Measurements from ENCODE around the gene NOSIP.

The NOSIP gene

DNA sequence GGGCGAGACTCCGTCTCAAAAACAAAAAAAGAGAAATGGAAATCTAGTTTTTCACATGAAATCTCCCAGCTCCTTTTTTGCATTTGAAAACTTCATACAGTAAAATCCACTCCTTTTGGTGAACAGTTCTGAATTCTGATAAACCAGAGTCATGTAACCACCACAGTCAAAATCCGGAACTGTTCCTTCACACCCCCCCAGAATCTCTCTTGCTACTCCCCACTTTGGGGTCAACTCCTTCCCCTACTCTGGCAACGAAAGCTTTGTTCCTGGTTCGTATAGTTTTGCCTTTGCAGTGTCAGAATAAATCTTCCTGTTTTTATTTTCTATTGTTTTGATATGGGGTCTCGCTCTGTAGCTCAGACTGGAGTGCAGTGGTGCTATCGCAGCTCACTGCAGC lies 28.8 kb downstream of the NOSIP start:
- H3K36me3 Mint-ChIP-seq: peaks cover 22% of the 10 kb centered on the region
- no peak overlapping the region for H3K27ac Mint-ChIP-seq
- no peaks in the 10 kb centered on the region for H3K9me3 Mint-ChIP-seq
- H3K4me3 Mint-ChIP-seq: no peak overlapping the region
- ATAC-seq: no peak
- no peaks in the 10 kb centered on the region for H3K27me3 Mint-ChIP-seq
- peaks cover 32% of the 10 kb centered on the region for H3K4me1 Mint-ChIP-seq

DNA sequence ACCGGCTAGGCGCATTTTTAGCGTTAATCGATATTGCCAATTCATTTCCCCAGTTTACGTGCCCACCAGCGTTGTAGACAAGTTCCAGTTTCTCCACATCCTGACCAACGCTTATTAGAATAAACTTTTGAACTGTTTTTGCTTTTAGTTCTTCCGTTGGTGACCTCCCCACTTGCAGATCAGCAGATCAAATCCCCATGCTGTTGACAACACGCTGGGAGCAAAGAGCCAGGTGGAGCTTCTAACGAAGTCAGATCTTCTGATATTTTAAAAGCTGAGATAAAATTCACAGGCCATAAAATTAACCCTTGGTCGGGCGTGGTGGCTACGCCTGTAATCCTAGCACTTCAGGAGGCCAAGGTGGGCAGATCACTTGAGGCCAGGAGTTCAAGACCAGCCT lies 31.3 kb downstream of the NOSIP start:
- Mint-ChIP-seq H3K4me3 (no peak overlapping the region), H3K36me3 (no peaks in the 10 kb centered on the region), H3K4me1 (peaks cover 20% of the 10 kb centered on the region), H3K9me3 (no peaks in the 10 kb centered on the region), H3K27me3 (no peaks in the 10 kb centered on the region), H3K27ac (no peak overlapping the region)
- no peak for ATAC-seq

DNA sequence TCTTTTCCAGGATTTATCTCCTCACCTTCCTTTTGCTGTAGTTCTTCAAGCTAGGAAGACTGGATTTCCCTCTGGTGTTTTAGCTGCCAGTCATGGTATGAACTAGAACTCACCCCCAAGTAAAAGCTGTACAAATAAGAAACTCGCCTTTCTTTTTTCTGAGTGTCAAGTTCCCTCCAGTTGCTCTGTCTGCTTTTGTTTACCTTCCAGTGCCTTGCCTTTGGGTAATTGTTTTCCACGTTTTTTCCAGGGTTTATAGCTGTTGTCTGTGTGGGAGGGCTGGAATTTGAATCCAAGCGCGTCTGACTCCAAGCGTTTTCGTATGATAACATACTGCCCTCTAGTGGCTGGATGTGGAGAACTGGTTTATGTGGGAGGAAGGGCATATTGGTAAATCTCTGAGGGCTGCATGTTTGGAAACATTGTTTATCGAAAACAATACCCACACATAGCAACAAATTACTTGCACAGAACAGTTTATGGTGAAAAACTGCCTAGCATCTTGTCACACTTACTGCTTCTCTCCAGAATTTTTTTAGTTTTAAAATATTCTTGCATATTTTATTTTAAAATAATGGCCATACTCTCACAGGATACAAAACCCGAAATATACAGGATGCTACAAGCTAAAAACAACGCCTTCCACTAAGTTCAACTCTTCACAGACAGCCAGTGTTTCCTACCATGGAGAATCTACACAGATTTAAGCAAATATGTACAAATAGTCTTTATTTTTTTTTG lies 33.4 kb downstream of the NOSIP start:
- ATAC-seq: peak; percentile 70
- Mint-ChIP-seq H3K36me3 (no peaks in the 10 kb centered on the region), H3K4me3 (peak overlapping the region; percentile 71), H3K4me1 (peaks cover 6% of the 10 kb centered on the region), H3K27ac (peak overlapping the region; percentile 18), H3K27me3 (no peaks in the 10 kb centered on the region), H3K9me3 (no peaks in the 10 kb centered on the region)

DNA sequence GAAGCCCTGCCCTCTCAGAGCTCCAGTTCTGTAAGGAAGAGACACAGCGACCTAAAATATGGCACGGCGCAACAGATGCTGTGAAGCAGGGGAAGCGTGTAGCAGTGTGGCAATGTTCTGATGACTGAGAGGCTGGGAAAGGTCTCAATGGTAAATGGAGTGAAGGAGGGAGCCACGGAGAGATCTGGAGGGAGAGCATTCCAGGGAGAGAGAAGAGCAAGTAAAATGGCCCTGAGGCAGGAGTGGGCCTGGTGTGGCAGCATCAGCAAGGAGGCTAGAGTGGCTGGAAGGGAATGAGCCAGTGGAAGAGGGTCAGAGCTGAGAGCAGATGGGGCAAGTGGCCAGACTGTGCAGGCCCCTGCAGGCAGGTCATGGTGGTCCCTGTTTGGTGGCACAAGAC lies 36.2 kb downstream of the NOSIP start:
- H3K4me1 Mint-ChIP-seq: peaks cover 6% of the 10 kb centered on the region
- H3K4me3 Mint-ChIP-seq: no peak overlapping the region
- no peaks in the 10 kb centered on the region for H3K9me3 Mint-ChIP-seq
- no peaks in the 10 kb centered on the region for H3K36me3 Mint-ChIP-seq
- peak; percentile 39 for ATAC-seq
- H3K27ac Mint-ChIP-seq: peak overlapping the region; percentile 52
- H3K27me3 Mint-ChIP-seq: no peaks in the 10 kb centered on the region

DNA sequence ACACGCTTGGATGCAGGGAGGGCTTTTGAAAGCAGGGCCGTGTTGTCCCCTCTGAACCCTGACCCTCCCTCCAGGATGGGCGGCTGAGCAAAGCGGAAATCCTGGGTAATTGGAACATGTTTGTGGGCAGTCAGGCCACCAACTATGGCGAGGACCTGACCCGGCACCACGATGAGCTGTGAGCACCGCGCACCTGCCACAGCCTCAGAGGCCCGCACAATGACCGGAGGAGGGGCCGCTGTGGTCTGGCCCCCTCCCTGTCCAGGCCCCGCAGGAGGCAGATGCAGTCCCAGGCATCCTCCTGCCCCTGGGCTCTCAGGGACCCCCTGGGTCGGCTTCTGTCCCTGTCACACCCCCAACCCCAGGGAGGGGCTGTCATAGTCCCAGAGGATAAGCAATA lies 37.3 kb downstream of the NOSIP start:
- ATAC-seq: peak; percentile 46
- H3K9me3 Mint-ChIP-seq: no peaks in the 10 kb centered on the region
- H3K4me1 Mint-ChIP-seq: peaks cover 12% of the 10 kb centered on the region
- no peak overlapping the region for H3K4me3 Mint-ChIP-seq
- no peak overlapping the region for H3K27ac Mint-ChIP-seq
- H3K27me3 Mint-ChIP-seq: no peaks in the 10 kb centered on the region
- no peaks in the 10 kb centered on the region for H3K36me3 Mint-ChIP-seq

DNA sequence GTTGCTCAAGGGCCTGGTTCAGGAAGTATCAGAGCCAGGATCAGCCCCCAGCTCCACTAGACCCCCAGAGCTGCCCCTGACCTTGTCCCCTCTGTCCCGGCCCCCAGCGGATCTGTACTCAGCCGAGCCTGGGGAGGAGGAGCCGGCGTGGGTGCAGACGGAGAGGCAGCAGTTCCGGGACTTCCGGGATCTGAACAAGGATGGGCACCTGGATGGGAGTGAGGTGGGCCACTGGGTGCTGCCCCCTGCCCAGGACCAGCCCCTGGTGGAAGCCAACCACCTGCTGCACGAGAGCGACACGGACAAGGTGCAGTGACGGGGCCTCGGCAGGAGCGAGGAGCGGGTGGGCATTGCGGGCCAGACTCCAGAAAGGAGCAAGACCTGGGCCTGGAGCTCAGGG lies 37.9 kb downstream of the NOSIP start:
- H3K4me1 Mint-ChIP-seq: peaks cover 17% of the 10 kb centered on the region
- H3K27ac Mint-ChIP-seq: no peak overlapping the region
- no peak for ATAC-seq
- no peaks in the 10 kb centered on the region for H3K9me3 Mint-ChIP-seq
- no peaks in the 10 kb centered on the region for H3K27me3 Mint-ChIP-seq
- no peak overlapping the region for H3K4me3 Mint-ChIP-seq
- H3K36me3 Mint-ChIP-seq: no peaks in the 10 kb centered on the region

DNA sequence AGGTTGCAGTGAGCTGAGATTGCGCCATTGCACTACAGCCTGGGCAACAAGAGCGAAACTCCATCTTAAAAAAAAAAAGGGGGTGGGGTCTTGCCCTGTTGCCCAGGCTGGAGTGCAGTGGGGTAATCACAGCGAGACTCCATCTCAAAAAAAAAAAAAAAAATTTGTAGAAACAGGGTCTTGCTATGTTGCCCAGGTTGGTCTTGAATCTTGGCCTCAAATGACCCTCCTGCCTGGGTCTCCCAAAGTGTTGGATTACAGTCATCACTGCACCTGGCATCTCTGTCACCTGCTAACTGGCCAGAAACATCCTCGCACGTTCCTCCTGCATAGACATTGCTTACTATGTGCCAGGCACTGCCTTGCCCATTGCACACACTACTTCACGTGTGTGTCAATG lies 38.4 kb downstream of the NOSIP start:
- H3K27me3 Mint-ChIP-seq: no peaks in the 10 kb centered on the region
- H3K4me3 Mint-ChIP-seq: no peak overlapping the region
- no peak for ATAC-seq
- no peak overlapping the region for H3K27ac Mint-ChIP-seq
- H3K9me3 Mint-ChIP-seq: no peaks in the 10 kb centered on the region
- H3K4me1 Mint-ChIP-seq: peaks cover 20% of the 10 kb centered on the region
- H3K36me3 Mint-ChIP-seq: no peaks in the 10 kb centered on the region

DNA sequence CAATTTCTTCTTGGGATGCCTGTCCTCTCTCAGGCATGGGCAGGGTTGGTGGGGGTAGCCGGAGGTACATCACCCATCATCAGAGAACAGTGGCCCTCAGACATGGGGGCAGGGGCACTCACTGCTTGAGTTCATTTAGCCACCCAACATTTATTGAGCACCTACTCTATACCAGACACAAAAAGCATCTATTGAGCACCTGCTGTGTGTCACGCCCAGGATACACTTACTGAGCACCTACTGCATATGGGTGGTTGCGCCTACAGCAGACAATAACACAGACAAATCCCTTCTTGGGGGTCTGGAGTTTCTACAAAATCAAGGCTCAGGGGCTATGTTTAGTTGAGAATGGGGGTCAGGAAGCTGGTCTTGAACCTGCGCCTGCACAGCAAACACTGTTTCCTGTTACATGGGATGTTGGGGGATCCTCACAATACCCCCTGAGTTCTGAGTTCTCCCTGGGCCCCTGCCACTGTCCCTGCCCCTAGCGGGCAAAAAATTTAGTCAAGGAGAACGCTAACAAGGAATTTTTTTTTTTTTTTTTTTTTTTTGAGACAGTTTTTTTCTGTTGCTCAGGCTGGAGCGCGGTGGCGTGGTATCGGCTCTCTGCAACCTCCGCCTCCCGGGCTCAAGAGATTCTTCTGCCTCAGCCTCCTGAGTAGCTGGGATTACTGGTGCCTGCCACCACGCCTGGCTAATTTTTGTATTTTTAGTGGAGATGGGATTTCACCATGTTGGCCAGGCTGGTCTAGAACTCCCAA lies 41.0 kb downstream of the NOSIP start:
- ATAC-seq: no peak
- Mint-ChIP-seq H3K4me3 (no peak overlapping the region), H3K4me1 (peaks cover 28% of the 10 kb centered on the region), H3K9me3 (no peaks in the 10 kb centered on the region), H3K36me3 (no peaks in the 10 kb centered on the region), H3K27ac (peak overlapping the region; percentile 79), H3K27me3 (no peaks in the 10 kb centered on the region)

DNA sequence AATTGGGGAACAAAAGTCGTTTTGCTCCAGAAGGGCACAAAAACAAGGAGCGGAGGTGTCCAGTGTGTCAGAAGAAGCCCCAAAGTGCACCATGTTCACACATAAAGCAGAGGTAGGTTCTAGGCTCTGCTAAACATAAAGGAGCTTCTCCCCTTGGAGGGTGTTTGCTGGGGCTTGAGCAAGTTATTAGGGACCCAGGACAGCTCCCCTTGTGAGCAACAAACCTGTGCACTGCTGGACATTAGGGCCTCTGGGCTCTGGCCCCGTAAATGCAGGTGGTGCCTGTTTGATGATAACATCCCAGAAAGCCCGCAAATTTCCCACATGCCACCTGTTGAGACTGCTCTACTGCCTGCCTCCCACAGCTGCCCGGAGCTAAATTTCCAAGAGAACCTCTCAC lies 41.7 kb downstream of the NOSIP start:
- no peak for ATAC-seq
- no peak overlapping the region for H3K4me3 Mint-ChIP-seq
- H3K27me3 Mint-ChIP-seq: no peaks in the 10 kb centered on the region
- no peaks in the 10 kb centered on the region for H3K36me3 Mint-ChIP-seq
- peak overlapping the region; percentile 79 for H3K27ac Mint-ChIP-seq
- no peaks in the 10 kb centered on the region for H3K9me3 Mint-ChIP-seq
- H3K4me1 Mint-ChIP-seq: peaks cover 32% of the 10 kb centered on the region

DNA sequence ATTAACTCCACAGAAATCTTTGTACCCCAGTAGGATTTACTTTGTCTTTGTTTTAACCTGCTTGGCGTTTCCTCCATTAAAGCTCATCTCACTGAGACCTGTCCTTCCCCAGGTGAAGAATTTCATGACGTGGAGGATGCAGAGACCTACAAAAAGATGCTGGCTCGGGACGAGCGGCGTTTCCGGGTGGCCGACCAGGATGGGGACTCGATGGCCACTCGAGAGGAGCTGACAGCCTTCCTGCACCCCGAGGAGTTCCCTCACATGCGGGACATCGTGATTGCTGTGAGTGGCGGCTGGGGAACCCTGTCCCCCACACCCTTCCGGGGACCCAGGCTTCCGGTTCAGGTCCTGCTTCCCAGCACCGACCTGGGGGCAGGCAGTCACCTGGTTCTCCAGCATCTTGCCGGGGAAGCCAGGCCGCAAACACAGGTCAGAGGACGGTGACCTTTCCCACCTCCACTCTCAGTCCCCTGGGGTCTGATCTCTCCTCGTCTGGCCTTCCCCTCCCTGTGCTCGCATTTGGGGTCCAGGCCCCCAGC lies 43.4 kb downstream of the NOSIP start:
- Mint-ChIP-seq H3K9me3 (no peaks in the 10 kb centered on the region), H3K4me1 (peaks cover 42% of the 10 kb centered on the region), H3K36me3 (no peaks in the 10 kb centered on the region), H3K27ac (peak overlapping the region; percentile 79), H3K4me3 (no peak overlapping the region), H3K27me3 (no peaks in the 10 kb centered on the region)
- no peak for ATAC-seq

DNA sequence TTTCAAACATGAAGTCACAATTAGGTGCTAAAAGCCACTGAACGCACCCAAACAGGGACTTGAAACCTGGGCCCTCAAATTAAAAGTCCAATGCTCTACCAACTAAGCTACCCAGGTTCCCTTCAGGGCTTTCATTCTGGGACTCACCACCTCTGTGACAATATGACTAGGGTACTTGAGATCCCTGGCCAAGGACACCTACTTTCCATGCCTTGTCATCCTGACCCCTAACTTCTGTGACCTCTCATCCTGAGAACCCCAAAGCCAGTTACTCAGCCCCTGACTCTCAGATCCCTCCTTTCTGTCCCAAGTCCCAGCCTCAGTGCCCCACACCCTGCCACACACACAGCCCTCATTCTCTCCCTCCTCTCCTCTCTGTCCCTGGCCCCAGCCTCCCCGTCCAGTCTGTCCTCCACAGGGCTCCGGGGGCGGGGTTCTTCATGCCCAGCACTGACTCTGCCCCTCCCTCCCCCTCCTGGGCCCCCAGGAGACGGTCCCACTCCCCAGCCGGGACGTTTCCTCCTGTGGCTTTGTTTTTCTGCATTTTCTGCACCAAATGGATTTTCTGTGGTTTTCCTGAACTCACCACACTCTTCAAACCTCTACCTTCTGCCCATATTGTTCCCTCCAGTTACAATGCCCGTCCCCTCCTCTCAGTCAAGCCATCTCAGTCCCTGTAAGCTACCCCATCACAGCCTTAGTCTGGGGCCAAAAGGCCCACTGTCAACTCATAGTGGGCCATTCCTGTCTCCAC lies 45.5 kb downstream of the NOSIP start:
- H3K27me3 Mint-ChIP-seq: no peaks in the 10 kb centered on the region
- H3K36me3 Mint-ChIP-seq: no peaks in the 10 kb centered on the region
- H3K4me1 Mint-ChIP-seq: peaks cover 42% of the 10 kb centered on the region
- H3K4me3 Mint-ChIP-seq: peak overlapping the region; percentile 76
- no peak for ATAC-seq
- H3K27ac Mint-ChIP-seq: peak overlapping the region; percentile 62
- no peaks in the 10 kb centered on the region for H3K9me3 Mint-ChIP-seq

DNA sequence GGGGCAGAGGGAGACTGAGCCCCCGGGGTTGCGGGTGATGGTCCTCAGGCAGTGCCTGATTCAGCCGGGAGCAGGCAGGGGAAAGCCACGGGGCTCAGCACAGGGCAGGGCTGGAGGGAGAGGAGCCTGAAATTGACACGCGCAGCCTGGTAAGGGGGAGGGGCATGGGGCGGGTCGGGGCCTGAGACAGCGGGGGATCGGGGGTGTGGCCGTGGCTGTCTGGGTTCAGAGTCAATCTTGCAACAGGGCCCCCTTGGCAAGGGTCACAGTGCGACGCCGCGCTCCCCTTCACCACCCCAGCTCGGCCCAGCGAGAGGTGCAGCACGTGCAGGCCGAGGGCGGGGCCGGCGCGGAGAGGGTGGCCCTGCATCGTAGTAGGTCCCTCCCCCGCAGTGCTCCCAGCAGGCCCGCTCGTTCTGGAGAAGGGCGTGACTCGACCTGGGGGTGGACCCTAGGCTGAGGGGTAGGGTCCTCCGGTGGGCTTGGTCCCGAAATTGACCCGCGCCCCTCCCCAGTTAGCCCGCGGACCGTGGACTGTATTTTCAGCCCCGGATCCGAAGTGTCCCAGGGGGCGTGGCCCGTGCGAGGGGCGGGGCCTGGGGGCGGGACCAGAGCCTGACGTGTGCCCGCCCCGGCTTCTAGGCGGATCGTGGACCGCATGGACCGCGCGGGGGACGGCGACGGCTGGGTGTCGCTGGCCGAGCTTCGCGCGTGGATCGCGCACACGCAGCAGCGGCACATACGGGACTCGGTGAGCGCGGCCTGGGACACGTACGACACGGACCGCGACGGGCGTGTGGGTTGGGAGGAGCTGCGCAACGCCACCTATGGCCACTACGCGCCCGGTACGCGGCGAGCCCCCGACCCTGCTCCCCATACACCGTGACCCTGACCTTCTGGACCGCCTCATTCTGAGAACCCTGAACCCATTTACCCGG lies 46.5 kb downstream of the NOSIP start:
- Mint-ChIP-seq H3K4me3 (peak overlapping the region; percentile 76), H3K27me3 (no peaks in the 10 kb centered on the region), H3K4me1 (peaks cover 42% of the 10 kb centered on the region), H3K27ac (peak overlapping the region; percentile 62), H3K9me3 (no peaks in the 10 kb centered on the region), H3K36me3 (no peaks in the 10 kb centered on the region)
- peak; percentile 91 for ATAC-seq

DNA sequence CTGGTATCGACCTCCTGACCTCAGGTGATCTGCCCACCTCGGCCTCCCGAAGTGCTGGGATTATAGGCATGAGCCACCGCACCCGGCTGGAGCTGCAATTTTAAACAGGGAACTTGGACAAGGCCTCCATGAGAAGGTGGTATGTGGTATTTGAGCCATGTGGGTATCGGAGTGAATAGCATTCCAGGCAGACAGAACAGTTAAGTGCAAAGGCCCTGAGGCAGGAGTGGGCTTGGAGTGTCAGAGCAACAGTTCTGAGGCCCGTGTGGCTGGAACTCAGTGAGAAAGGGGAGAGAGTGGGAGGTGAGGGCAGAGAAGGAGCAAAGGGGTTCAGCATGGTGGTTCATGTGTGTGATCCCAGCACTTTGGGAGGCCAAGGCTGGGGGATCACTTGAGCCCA lies 49.6 kb downstream of the NOSIP start:
- H3K4me3 Mint-ChIP-seq: no peak overlapping the region
- H3K9me3 Mint-ChIP-seq: no peaks in the 10 kb centered on the region
- H3K4me1 Mint-ChIP-seq: peaks cover 41% of the 10 kb centered on the region
- H3K36me3 Mint-ChIP-seq: peaks cover 4% of the 10 kb centered on the region
- no peak for ATAC-seq
- H3K27ac Mint-ChIP-seq: no peak overlapping the region
- no peaks in the 10 kb centered on the region for H3K27me3 Mint-ChIP-seq

DNA sequence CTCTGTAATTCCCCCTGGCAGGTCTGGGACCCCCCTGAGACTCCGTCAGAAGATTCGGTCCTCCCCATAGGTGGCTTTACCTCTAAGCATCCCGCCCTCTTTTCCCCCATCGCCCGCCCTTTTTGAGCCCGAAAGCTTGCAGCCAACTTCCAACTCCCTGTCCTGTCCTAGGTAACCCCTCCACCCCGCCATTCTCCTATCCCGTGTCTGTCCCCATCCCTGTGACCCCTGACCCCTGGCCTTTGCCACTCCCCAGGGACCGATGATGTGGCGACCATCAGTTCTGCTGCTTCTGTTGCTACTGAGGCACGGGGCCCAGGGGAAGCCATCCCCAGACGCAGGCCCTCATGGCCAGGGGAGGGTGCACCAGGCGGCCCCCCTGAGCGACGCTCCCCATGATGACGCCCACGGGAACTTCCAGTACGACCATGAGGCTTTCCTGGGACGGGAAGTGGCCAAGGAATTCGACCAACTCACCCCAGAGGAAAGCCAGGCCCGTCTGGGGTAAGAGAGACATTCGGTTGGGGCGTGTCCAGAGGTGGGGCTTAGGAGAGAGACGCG lies 52.1 kb downstream of the NOSIP start:
- H3K4me1 Mint-ChIP-seq: peaks cover 22% of the 10 kb centered on the region
- H3K9me3 Mint-ChIP-seq: no peaks in the 10 kb centered on the region
- ATAC-seq: no peak
- H3K27me3 Mint-ChIP-seq: no peaks in the 10 kb centered on the region
- peaks cover 4% of the 10 kb centered on the region for H3K36me3 Mint-ChIP-seq
- peak overlapping the region; percentile 81 for H3K4me3 Mint-ChIP-seq
- peak overlapping the region; percentile 88 for H3K27ac Mint-ChIP-seq
